Measurements from ENCODE around the gene RREB1. TPM values are rescaled to one million over a fixed set of nuclear protein-coding genes. Genes with fewer than 3 reads are reported as not detected.
A peak's percentile ranks its signal among the peaks of the same experiment; 100 is the strongest.

RREB1 gene
- total RNA-seq, 1 experiment from 2014 or later: 35.8 TPM

DNA sequence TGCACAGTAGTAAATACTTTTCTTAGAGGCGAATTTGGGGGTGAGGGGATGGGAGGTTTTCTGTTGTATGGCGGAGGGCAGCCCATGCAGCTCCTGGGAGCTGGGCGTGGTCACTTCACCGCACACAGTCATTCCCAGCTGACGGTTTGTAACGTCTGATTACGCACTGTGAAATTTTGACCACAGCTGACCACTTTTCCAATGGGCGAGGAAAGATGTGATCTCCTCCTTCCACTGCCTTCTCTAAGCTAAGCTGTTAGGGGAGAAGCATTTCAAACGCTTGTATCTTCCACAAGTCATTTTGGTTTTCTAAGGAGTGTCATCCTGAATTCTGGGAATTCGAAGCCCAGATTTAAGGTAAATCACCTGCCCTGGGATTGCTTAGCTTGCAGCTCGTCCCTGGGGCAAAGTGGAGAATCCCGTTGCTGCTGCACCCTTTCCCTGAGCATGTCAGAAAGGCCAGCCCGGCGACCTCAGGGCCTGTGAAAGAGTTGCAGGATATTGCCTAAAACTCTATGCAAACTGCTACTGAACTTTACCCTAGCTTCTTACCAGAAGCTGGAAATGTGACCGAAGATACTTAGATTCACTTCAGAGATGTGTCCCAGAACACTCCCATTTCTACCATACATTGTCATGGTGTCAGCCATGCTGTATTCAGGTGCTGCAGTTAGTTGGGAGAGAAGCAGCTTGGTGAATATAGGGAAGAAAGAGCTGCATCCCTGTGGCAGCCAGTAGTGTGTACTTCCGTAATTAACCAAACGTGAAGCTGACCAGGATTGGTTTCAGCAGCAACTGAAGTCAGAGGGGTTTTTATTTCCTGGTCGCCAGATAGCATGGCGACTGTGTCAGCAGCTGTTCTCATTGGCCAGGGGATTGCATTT lies 58.9 kb downstream of the RREB1 start:
- no peaks in the 10 kb centered on the region; the same call in 1 of the 2 replicates for H3K79me2 ChIP-seq (ENCODE audit: insufficient read depth, low read length)
- no peak overlapping the region for H3K56ac ChIP-seq (ENCODE audit: insufficient read length, low read depth, low read length)
- DNase-seq: no peak
- Mint-ChIP-seq H3K36me3 (ENCODE audit: insufficient read depth in 1 of 3, low read depth in 3 of 3) (peaks cover 0 to 2% (median 2%) of the 10 kb centered on the region in 3 experiments; a peak in 2 of 7 replicates), H3K27ac (peak overlapping the region in 2 of 3 experiments; percentile 45 to 69; a peak in 4 of 7 replicates), H3K4me1 (peaks cover 56 to 70% of the 10 kb centered on the region in 2 experiments), H3K4me3 (no peak overlapping the region; a peak in 1 of 5 replicates), H3K9me3 (no peaks in the 10 kb centered on the region), H3K27me3 (ENCODE audit: low read depth) (no peaks in the 10 kb centered on the region)
- no peak overlapping the region for H3K9ac ChIP-seq (ENCODE audit: extremely low read depth, insufficient read length, low read length)
- no peaks in the 10 kb centered on the region for H3K23me2 ChIP-seq (ENCODE audit: insufficient read length, low read depth, low read length, poor library complexity, severe bottlenecking)
- H3K27ac ChIP-seq (ENCODE audit: insufficient read length, low read depth, low read length): no peak overlapping the region
- H3K23ac ChIP-seq (ENCODE audit: insufficient read length, low read depth, low read length): no peak overlapping the region
- no peak overlapping the region for H2BK20ac ChIP-seq (ENCODE audit: low read depth, low read length, poor library complexity, severe bottlenecking)
- H2BK15ac ChIP-seq (ENCODE audit: low read depth, low read length): no peak overlapping the region
- peaks cover 14% of the 10 kb centered on the region for H3K4me1 ChIP-seq (ENCODE audit: insufficient read depth, low read length)
- H3K4me2 ChIP-seq (ENCODE audit: insufficient read depth, insufficient read length, low read length): no peak overlapping the region
- H3K14ac ChIP-seq (ENCODE audit: insufficient read depth, low read length): no peak overlapping the region
- H2BK120ac ChIP-seq (ENCODE audit: low read depth, low read length, poor library complexity, severe bottlenecking): no peak overlapping the region
- H4K20me1 ChIP-seq (ENCODE audit: control insufficient read depth, insufficient read depth, insufficient read length): no peaks in the 10 kb centered on the region
- H3K9me3 ChIP-seq (ENCODE audit: control insufficient read depth, low read depth, low read length): no peaks in the 10 kb centered on the region
- WGBS (ENCODE audit: extremely low coverage, insufficient read length, low lambda C conversion rate): no CpG with 5 or more reads among the region's 19 CpGs
- no peaks in the 10 kb centered on the region for H3K27me3 ChIP-seq (ENCODE audit: insufficient read depth, low read length)
- no peak overlapping the region for H3K18ac ChIP-seq (ENCODE audit: insufficient read length, low read depth, low read length)
- no peak overlapping the region for H2AK5ac ChIP-seq (ENCODE audit: insufficient read length, low read length)
- no peak overlapping the region for H4K5ac ChIP-seq (ENCODE audit: insufficient read length, low read depth, low read length)
- no peak overlapping the region for H4K91ac ChIP-seq (ENCODE audit: insufficient read length, low read depth, low read length)
- no peak overlapping the region for H3K4ac ChIP-seq (ENCODE audit: low read depth, low read length)
- H3K79me1 ChIP-seq (ENCODE audit: insufficient read depth, low read depth, low read length, poor library complexity, severe bottlenecking): no peaks in the 10 kb centered on the region
- H2AFZ ChIP-seq (ENCODE audit: low read length): no peak overlapping the region
- H2BK12ac ChIP-seq (ENCODE audit: insufficient read length, low read depth, low read length): no peak overlapping the region
- no peak overlapping the region for H2BK5ac ChIP-seq (ENCODE audit: insufficient read length, low read length)
- TF ChIP-seq, protein P1, sequence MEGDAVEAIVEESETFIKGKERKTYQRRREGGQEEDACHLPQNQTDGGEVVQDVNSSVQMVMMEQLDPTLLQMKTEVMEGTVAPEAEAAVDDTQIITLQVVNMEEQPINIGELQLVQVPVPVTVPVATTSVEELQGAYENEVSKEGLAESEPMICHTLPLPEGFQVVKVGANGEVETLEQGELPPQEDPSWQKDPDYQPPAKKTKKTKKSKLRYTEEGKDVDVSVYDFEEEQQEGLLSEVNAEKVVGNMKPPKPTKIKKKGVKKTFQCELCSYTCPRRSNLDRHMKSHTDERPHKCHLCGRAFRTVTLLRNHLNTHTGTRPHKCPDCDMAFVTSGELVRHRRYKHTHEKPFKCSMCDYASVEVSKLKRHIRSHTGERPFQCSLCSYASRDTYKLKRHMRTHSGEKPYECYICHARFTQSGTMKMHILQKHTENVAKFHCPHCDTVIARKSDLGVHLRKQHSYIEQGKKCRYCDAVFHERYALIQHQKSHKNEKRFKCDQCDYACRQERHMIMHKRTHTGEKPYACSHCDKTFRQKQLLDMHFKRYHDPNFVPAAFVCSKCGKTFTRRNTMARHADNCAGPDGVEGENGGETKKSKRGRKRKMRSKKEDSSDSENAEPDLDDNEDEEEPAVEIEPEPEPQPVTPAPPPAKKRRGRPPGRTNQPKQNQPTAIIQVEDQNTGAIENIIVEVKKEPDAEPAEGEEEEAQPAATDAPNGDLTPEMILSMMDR (conservative IDR thresholded peaks at IDR 0.05): no peak
- no peak overlapping the region for H3T11ph ChIP-seq (ENCODE audit: low read length)
- no peak overlapping the region for H4K8ac ChIP-seq (replicated peaks; ENCODE audit: insufficient read length, low read depth, low read length)

Data from H9 (cell line).